Tibial nerve (tissue), 3 donors: ENCODE results near the gene MRI1.

Experiments used
- CTCF ChIP-seq, 5 experiments: fragments of 200-600 bp in 3 of 5; fragments of 450-650 bp in 2 of 5; sonication (generic) in 3 of 5; IDR thresholded peaks; one replicate each; pipeline ENCODE4 v1.5.1; 2016 to 2019; ENCODE audit warnings: antibody characterized with exemption in 5 of 5, mild to moderate bottlenecking in 3 of 5, moderate library complexity in 2 of 5
- POLR2A ChIP-seq, 2 donors: fragments of 450-650 bp; IDR thresholded peaks; one replicate each; pipeline ENCODE4 v1.6.1; 2017; ENCODE audit warnings: antibody characterized with exemption in 2 of 2, mild to moderate bottlenecking in 2 of 2, moderate library complexity in 2 of 2

DNA sequence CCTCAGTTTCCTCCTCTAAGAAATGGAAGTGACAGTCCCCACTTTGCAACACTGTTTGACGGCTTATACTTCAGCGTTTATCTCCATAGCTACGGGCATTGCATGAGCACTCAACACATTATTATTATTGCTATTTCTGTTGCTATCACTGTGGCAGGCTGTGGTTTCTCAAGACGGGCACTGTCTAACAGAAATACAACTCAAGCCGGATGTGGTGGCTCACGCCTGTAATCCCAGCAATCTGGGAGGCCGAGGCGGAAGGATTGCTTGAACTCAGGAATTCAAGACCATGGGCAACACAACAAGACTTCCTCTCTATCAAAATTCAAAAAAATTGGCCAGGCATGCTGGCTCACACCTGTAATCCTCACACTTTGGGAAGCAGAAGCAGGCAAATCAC, 26.0 kb downstream of the MRI1 start:
- no peak for TF ChIP-seq CTCF (IDR thresholded peaks at IDR 0.05)
- no peak for TF ChIP-seq POLR2A (IDR thresholded peaks at IDR 0.05)
